Measurements from ENCODE around the gene OR4F6.

OR4F6 gene

GRCh38 chr15:101844916-101845315 lies 41.6 kb downstream of the OR4F6 start:
- no peaks in the 10 kb centered on the region for H3K9me3 ChIP-seq (ENCODE audit: low read length)
- no peak overlapping the region for H3K9ac ChIP-seq (ENCODE audit: low read length)
- H3K27ac ChIP-seq (ENCODE audit: low read depth, low read length) = no peak overlapping the region
- no peaks in the 10 kb centered on the region for H3K4me1 ChIP-seq (ENCODE audit: insufficient read depth, low read length)
- H3K36me3 ChIP-seq (ENCODE audit: insufficient read depth, low read length) = no peaks in the 10 kb centered on the region
- no peak overlapping the region for H3K4me3 ChIP-seq (ENCODE audit: low read depth in 1 of 2, low read length in 2 of 2)
- no peaks in the 10 kb centered on the region for H3K27me3 ChIP-seq (ENCODE audit: control insufficient read depth in 1 of 2, insufficient read depth in 2 of 2, low read length in 2 of 2)

GRCh38 chr15:101852356-101852755 lies 49.0 kb downstream of the OR4F6 start:
- no peaks in the 10 kb centered on the region for H3K4me1 ChIP-seq (ENCODE audit: insufficient read depth, low read length)

More at GRCh38 chr15:101852356-101852755, 49.0 kb downstream of the OR4F6 start:
- no peaks in the 10 kb centered on the region for H3K27me3 ChIP-seq (ENCODE audit: control insufficient read depth in 1 of 2, insufficient read depth in 2 of 2, low read length in 2 of 2)
- H3K9ac ChIP-seq (ENCODE audit: low read length) = no peak overlapping the region
- H3K36me3 ChIP-seq (ENCODE audit: insufficient read depth, low read length) = no peaks in the 10 kb centered on the region
- H3K4me3 ChIP-seq (ENCODE audit: low read depth in 1 of 2, low read length in 2 of 2) = no peak overlapping the region
- H3K9me3 ChIP-seq (ENCODE audit: low read length) = no peaks in the 10 kb centered on the region
- no peak overlapping the region for H3K27ac ChIP-seq (ENCODE audit: low read depth, low read length)

Measured in muscle layer of colon (tissue), 2 donors.